Measurements from ENCODE around the gene MYOCOS.

GRCh38 chr1:171646249-171646560 lies 24.2 kb downstream of the MYOCOS start:
- TF ChIP-seq EZH2 (IDR thresholded peaks at IDR 0.05; ENCODE audit: borderline replicate concordance, low read length) (no peak), CTCF (conservative IDR thresholded peaks at IDR 0.05 in 1 of 2, IDR thresholded peaks at IDR 0.05 in 1 of 2; ENCODE audit: extremely low read depth in 1 of 2, insufficient read depth in 1 of 2, low read depth in 1 of 2, low read length in 2 of 2) (no peak)

Data from mammary epithelial cell (primary cell).